PC-3 (cell line): ENCODE data around the gene PCDHGC3. TPM values are rescaled to one million over a fixed set of nuclear protein-coding genes. Genes with fewer than 3 reads are reported as not detected.

Source experiments
- ATAC-seq: fragments of 200-7000 bp; cut with Tn5 transposase; 2 replicates; pipeline ENCODE4 v1.9.1; 2020; ENCODE audit warnings: mild to moderate bottlenecking, moderate library complexity
- Bru-seq: library from RNA; stranded (reverse); fragments of 400-500 nt; gene quantifications from one replicate; lab custom pipeline; 2021; lab: Mats Ljungman, UMichigan
- BruChase-seq, 2 experiments: library from RNA; stranded (reverse); fragments of 400-500 nt; gene quantifications; one replicate each; lab custom pipeline; 2021; lab: Mats Ljungman, UMichigan
- BruUV-seq: library from RNA; stranded (reverse); fragments of 400-500 nt; replicated peaks from 2 replicates; lab custom pipeline; 2021; lab: Mats Ljungman, UMichigan
- CTCF ChIA-PET: fragments of 300-600 bp; sonication (Branson Sonifier 250); formaldehyde crosslinking; loops from one replicate; lab custom pipeline; 2022; ENCODE audit warnings: antibody characterized with exemption; lab: Charles Lee
- POLR2A ChIA-PET: fragments of 300-600 bp; sonication (Branson Sonifier 250); formaldehyde crosslinking; loops from one replicate; lab custom pipeline; 2022; ENCODE audit warnings: antibody characterized with exemption; ENCODE audit not compliant: unreplicated experiment; lab: Charles Lee
- DNase-seq: peaks from one replicate; pipeline ENCODE4 v3.0.0-alpha.2; 2015
- H2AFZ ChIP-seq: fragments of 300-600 bp; sonication (generic); 2 replicates; pipeline ENCODE4 v1.6.0; 2016; ENCODE audit warnings: antibody characterized with exemption, low read length
- H3F3A ChIP-seq: fragments of 300-600 bp; sonication (generic); one replicate; pipeline ENCODE4 v1.6.0; 2017; ENCODE audit warnings: antibody characterized with exemption, low read length, control low read depth, mild to moderate bottlenecking; ENCODE audit not compliant: unreplicated experiment
- H3K27ac ChIP-seq: fragments of 300-600 bp; sonication (generic); 2 replicates; pipeline ENCODE4 v1.5.1; 2016; ENCODE audit warnings: mild to moderate bottlenecking, low read length
- H3K27me3 ChIP-seq: fragments of 300-600 bp; sonication (generic); 2 replicates; pipeline ENCODE4 v1.6.1; 2016; ENCODE audit warnings: low read length, mixed read lengths
- H3K36me3 ChIP-seq: fragments of 300-600 bp; sonication (generic); 2 replicates; pipeline ENCODE4 v1.6.1; 2016; ENCODE audit warnings: low read depth, mixed run types, low read length, mixed read lengths
- H3K4me1 ChIP-seq: fragments of 300-600 bp; sonication (generic); 2 replicates; pipeline ENCODE4 v1.5.1; 2016; ENCODE audit warnings: low read length; ENCODE audit not compliant: insufficient read depth
- H3K4me2 ChIP-seq: fragments of 300-600 bp; sonication (generic); 2 replicates; pipeline ENCODE4 v1.6.0; 2016; ENCODE audit warnings: low read length
- H3K4me3 ChIP-seq: fragments of 300-600 bp; sonication (generic); 2 replicates; pipeline ENCODE4 v1.5.1; 2016; ENCODE audit warnings: mild to moderate bottlenecking, low read length, mixed read lengths
- H3K79me2 ChIP-seq: fragments of 300-600 bp; sonication (generic); 2 replicates; pipeline ENCODE4 v1.6.1; 2017; ENCODE audit warnings: low read length, mixed read lengths
- H3K9ac ChIP-seq: fragments of 300-600 bp; sonication (generic); 2 replicates; pipeline ENCODE4 v1.6.0; 2016; ENCODE audit warnings: mild to moderate bottlenecking, low read length
- H3K9me2 ChIP-seq: fragments of 300-600 bp; sonication (generic); replicated peaks from 2 replicates; pipeline ENCODE4 v1.6.1; 2016; ENCODE audit warnings: mixed run types, low read length, mixed read lengths
- H3K9me3 ChIP-seq: fragments of 300-600 bp; sonication (generic); 2 replicates; pipeline ENCODE4 v1.6.1; 2016; ENCODE audit warnings: low read length, mixed read lengths
- H4K20me1 ChIP-seq: fragments of 300-600 bp; sonication (generic); 2 replicates; pipeline ENCODE4 v1.6.1; 2016; ENCODE audit warnings: low read length, mixed read lengths
- CTCF ChIP-seq: fragments of 300-600 bp; sonication (generic); conservative IDR thresholded peaks from 2 replicates; pipeline ENCODE4 v1.5.1; 2017; ENCODE audit warnings: antibody characterized with exemption, low read depth, mild to moderate bottlenecking, low read length
- EZH2 ChIP-seq: fragments of 300-600 bp; sonication (generic); IDR thresholded peaks from one replicate; pipeline ENCODE4 v1.6.1; 2017; ENCODE audit warnings: antibody characterized with exemption, mild to moderate bottlenecking, low read length; ENCODE audit not compliant: unreplicated experiment
- EZH2phosphoT487 ChIP-seq: fragments of 300-600 bp; sonication (generic); IDR thresholded peaks from 2 replicates; pipeline ENCODE4 v1.6.1; 2018; ENCODE audit warnings: mild to moderate bottlenecking, antibody characterized with exemption, low read length, borderline replicate concordance
- intact Hi-C: fragments of 100-400 bp; cut with micrococcal nuclease; formaldehyde crosslinking; loops from 2 replicates; pipeline ENCODE4 v1.9.0; 2023
- long read RNA-seq: library from polyadenylated mRNA; unstranded; transcript quantifications from one replicate; pipeline ENCODE4 v2.0.0, GENCODE V29; 2021; ENCODE audit not compliant: unreplicated experiment
- total RNA-seq: library from RNA; depleted of rRNA; stranded (reverse); fragments of >200 nt; gene quantifications from 2 replicates; pipeline ENCODE4 v1.2.3, GENCODE V29; 2014; rRNA removed

PCDHGC3 gene
- total RNA-seq (0.35 and 2.1 TPM in 2 replicates), Bru-seq, nascent RNA (percentile 61 among the genes with signal in this experiment), BruChase-seq, experiment 1, labeled RNA remaining after a 6-hour chase (percentile 69 among the genes with signal in this experiment), BruChase-seq, experiment 2, labeled RNA remaining after a 2-hour chase (percentile 79 among the genes with signal in this experiment)
- long read RNA-seq, partial matches to known transcripts: 31 of 32 reads
- long read RNA-seq, other reads (novel, unspliced or antisense): 1 of 32 reads

- Histone ChIP-seq H3K79me2 (no peaks in the 10 kb centered on the region), H3K27me3 (no peaks in the 10 kb centered on the region), H4K20me1 (no peaks in the 10 kb centered on the region), H3K9me3 (no peaks in the 10 kb centered on the region), H3K36me3 (no peaks in the 10 kb centered on the region; the same call in 1 of the 2 replicates), H3K4me3 (no peak within 1 kb of the TSS), H3K4me1 (no peaks in the 10 kb centered on the region), H3F3A (no peaks in the 10 kb centered on the region), H3K9ac (no peak within 1 kb of the TSS), H3K27ac (no peak within 1 kb of the TSS), H2AFZ (no peak within 1 kb of the TSS), H3K4me2 (no peak within 1 kb of the TSS), H3K9me2 (no peaks in the 10 kb centered on the region)
- no peak for DNase-seq
- TF ChIP-seq EZH2phosphoT487 (no peak), CTCF (no peak)
- intact Hi-C loops: no loop called here
- POLR2A ChIA-PET: no interaction called here
- BruUV-seq: no TSS peak
- CTCF ChIA-PET: no interaction called here
- no peak for ATAC-seq
Measured at GRCh38 chr5:141475625-141476131, at the start of gene PCDHGC3. TSS of gene PCDHGC3 (plus strand) at chr5:141475966. CDS start at chr5:141476117, 151 bp downstream.

- Histone ChIP-seq H3K4me3 (no peak overlapping the region), H3K9ac (no peak overlapping the region), H3K9me2 (no peaks in the 10 kb centered on the region), H3K4me2 (no peak overlapping the region), H3K27ac (no peak overlapping the region), H3F3A (no peaks in the 10 kb centered on the region), H3K79me2 (no peaks in the 10 kb centered on the region), H3K9me3 (0 out of 2 replicates have a peak, but pooled peaks cover 4% of the 10 kb centered on the region), H3K4me1 (no peaks in the 10 kb centered on the region), H4K20me1 (no peaks in the 10 kb centered on the region), H2AFZ (no peak overlapping the region), H3K36me3 (no peaks in the 10 kb centered on the region), H3K27me3 (no peaks in the 10 kb centered on the region)
- BruUV-seq: no TSS peak
- no peak for ATAC-seq
- TF ChIP-seq EZH2 (no peak), CTCF (no peak), EZH2phosphoT487 (no peak)
- intact Hi-C loops: no loop called here
- POLR2A ChIA-PET: no interaction called here
- DNase-seq: no peak
- CTCF ChIA-PET: no interaction called here
Measured at GRCh38 chr5:141427783-141428426, 47.9 kb upstream of the PCDHGC3 start.
